Caco-2 (cell line): ENCODE results near the gene ZKSCAN8. TPM values are rescaled to one million over a fixed set of nuclear protein-coding genes. Genes with fewer than 3 reads are reported as not detected.
A peak's percentile ranks its signal among the peaks of the same experiment; 100 is the strongest.
"Not testable (repeated sequence)": the region's sequence is repeated elsewhere in the genome, so short reads cannot be mapped to it uniquely, and the experiment has no call there.

ENCODE experiments used
- Bru-seq: library from RNA; stranded (reverse); fragments of 400-500 nt; gene quantifications from one replicate; lab custom pipeline; 2021; lab: Mats Ljungman, UMichigan
- BruChase-seq, 2 experiments: library from RNA; stranded (reverse); fragments of 400-500 nt; gene quantifications; one replicate each; lab custom pipeline; 2021; lab: Mats Ljungman, UMichigan
- BruUV-seq: library from RNA; stranded (reverse); fragments of 400-500 nt; replicated peaks from 2 replicates; lab custom pipeline; 2021; lab: Mats Ljungman, UMichigan
- CTCF ChIA-PET: fragments of 300-600 bp; sonication (Branson Sonifier 250); formaldehyde crosslinking; loops from one replicate; lab custom pipeline; 2022; ENCODE audit warnings: antibody characterized with exemption; lab: Charles Lee
- POLR2A ChIA-PET: fragments of 300-600 bp; sonication (Branson Sonifier 250); formaldehyde crosslinking; loops from one replicate; lab custom pipeline; 2022; ENCODE audit warnings: antibody characterized with exemption; lab: Charles Lee
- DNase-seq, 2 experiments: peaks; one replicate each; pipeline versions ENCODE4 v3.0.0 to v3.0.0-alpha.2; 2020 to 2022
- H3K27me3 ChIP-seq: replicated peaks from 2 replicates; pipeline ENCODE4 v1.6.0; 2011; ENCODE audit warnings: low read length; ENCODE audit not compliant: control insufficient read depth, insufficient read depth
- H3K36me3 ChIP-seq: 2 replicates; pipeline ENCODE4 v1.5.1; 2011; ENCODE audit warnings: low read length; ENCODE audit not compliant: control insufficient read depth, insufficient read depth
- H3K4me1 ChIP-seq: fragments of 250-450 bp; sonication (Bioruptor Pico); 2 replicates; pipeline ENCODE4 v1.5.1; 2020; ENCODE audit warnings: mild to moderate bottlenecking
- H3K4me3 ChIP-seq: 2 replicates; pipeline ENCODE4 v1.5.1; 2011; ENCODE audit warnings: low read depth, mild to moderate bottlenecking, control low read depth, low read length
- H3K9me3 ChIP-seq: fragments of 250-450 bp; sonication (Bioruptor Pico); 2 replicates; pipeline ENCODE4 v1.5.1; 2020; ENCODE audit warnings: mild to moderate bottlenecking, moderate library complexity
- H3K27ac Mint-ChIP-seq: one replicate; pipeline ENCODE4 v1.8.0; 2022; ENCODE audit warnings: mixed read lengths; ENCODE audit not compliant: unreplicated experiment
- H3K27me3 Mint-ChIP-seq: one replicate; pipeline ENCODE4 v1.8.0; 2022; ENCODE audit warnings: mixed read lengths; ENCODE audit not compliant: insufficient read depth, unreplicated experiment
- H3K36me3 Mint-ChIP-seq: one replicate; pipeline ENCODE4 v1.8.0; 2022; ENCODE audit warnings: mild to moderate bottlenecking, mixed read lengths; ENCODE audit not compliant: insufficient read depth, unreplicated experiment
- H3K4me1 Mint-ChIP-seq: one replicate; pipeline ENCODE4 v1.8.0; 2022; ENCODE audit warnings: low read depth, mixed read lengths; ENCODE audit not compliant: unreplicated experiment
- H3K4me3 Mint-ChIP-seq: one replicate; pipeline ENCODE4 v1.8.0; 2022; ENCODE audit warnings: mild to moderate bottlenecking, moderate library complexity, mixed read lengths; ENCODE audit not compliant: unreplicated experiment
- H3K9me3 Mint-ChIP-seq: one replicate; pipeline ENCODE4 v1.8.0; 2022; ENCODE audit warnings: mixed read lengths; ENCODE audit not compliant: unreplicated experiment
- intact Hi-C: fragments of 100-400 bp; cut with micrococcal nuclease; formaldehyde crosslinking; loops from one replicate; pipeline ENCODE4 v1.10.0; 2022; ENCODE audit not compliant: unreplicated experiment
- long read RNA-seq: library from polyadenylated mRNA; stranded (forward); transcript quantifications from one replicate; pipeline ENCODE4 v2.0.0, GENCODE V29; 2022
- total RNA-seq: library from RNA; stranded (reverse); gene quantifications from 2 replicates; pipeline ENCODE4 v1.2.3, GENCODE V29; 2022
- TF ChIP-seq, protein P1 (sequence below), 2 experiments: fragments of 200-600 bp in 1 of 2; IDR thresholded peaks; 1 replicate in 1 of 2; 2 replicates in 1 of 2; pipeline versions ENCODE4 v1.5.1 to v1.8.0; 2011 to 2022; ENCODE audit warnings: antibody characterized with exemption in 1 of 2, control low read depth in 1 of 2, inconsistent platforms in 1 of 2, low read depth in 1 of 2, low read length in 1 of 2, mild to moderate bottlenecking in 1 of 2, moderate library complexity in 1 of 2; ENCODE audit not compliant: insufficient read depth in 1 of 2, severe bottlenecking in 1 of 2, unreplicated experiment in 1 of 2

ZKSCAN8 gene
- total RNA-seq (15.6 and 17.0 TPM in 2 replicates), Bru-seq, nascent RNA (percentile 89 among the genes with signal in this experiment), BruChase-seq, experiment 1, labeled RNA remaining after a 2-hour chase (percentile 95 among the genes with signal in this experiment), BruChase-seq, experiment 2, labeled RNA remaining after a 6-hour chase (percentile 72 among the genes with signal in this experiment)
- long read RNA-seq = 0 reads

- BruUV-seq = TSS peak; percentile 52
- ChIA-PET POLR2A (interaction anchor here (0.5 to 1.2 kb wide), 6 partner anchors 17 to 645 kb away, joined by 3 to 6 read pairs (median 4); partner anchors contain the start of genes ZNF165, ZSCAN16 and ZSCAN26), CTCF (interaction anchor here (0.8 to 1.5 kb wide), 4 partner anchors 71 to 241 kb away, joined by 3 to 8 read pairs (median 4); no protein-coding TSS in a partner anchor)
These were observed at the start of gene ZKSCAN8 for GRCh38 chr6:28141500-28142329. Gene ZKSCAN8, plus strand, starts transcription at chr6:28141883. Its CDS starts 6,525 bp downstream, at chr6:28148408.

GRCh38 chr6:28102222-28102621 lies 39.5 kb upstream of the ZKSCAN8 start:
- CTCF ChIA-PET, H3K4me1 Mint-ChIP-seq, H3K4me1 ChIP-seq, H3K36me3 ChIP-seq, BruUV-seq, H3K4me3 Mint-ChIP-seq, H3K9me3 Mint-ChIP-seq, H3K4me3 ChIP-seq, H3K27me3 ChIP-seq, H3K27ac Mint-ChIP-seq, H3K9me3 ChIP-seq, POLR2A ChIA-PET, DNase-seq, H3K36me3 Mint-ChIP-seq, H3K27me3 Mint-ChIP-seq: not testable (repeated sequence)
- intact Hi-C loops = loop anchor here (10.0 kb wide), 1 partner anchor 197 kb away; no protein-coding TSS in a partner anchor

More at GRCh38 chr6:28141500-28142329, at the start of gene ZKSCAN8:
- Mint-ChIP-seq H3K36me3 (peaks cover 18% of the 10 kb centered on the region), H3K4me3 (peak within 1 kb of the TSS; percentile 88), H3K4me1 (peaks cover 6% of the 10 kb centered on the region), H3K27ac (peak within 1 kb of the TSS; percentile 68), H3K9me3 (no peaks in the 10 kb centered on the region), H3K27me3 (no peaks in the 10 kb centered on the region)
- H3K27me3 ChIP-seq = no peaks in the 10 kb centered on the region
- peaks cover 9% of the 10 kb centered on the region; the same call in 1 of the 2 replicates for H3K4me1 ChIP-seq
- H3K36me3 ChIP-seq = no peaks in the 10 kb centered on the region
- TF ChIP-seq, protein P1, sequence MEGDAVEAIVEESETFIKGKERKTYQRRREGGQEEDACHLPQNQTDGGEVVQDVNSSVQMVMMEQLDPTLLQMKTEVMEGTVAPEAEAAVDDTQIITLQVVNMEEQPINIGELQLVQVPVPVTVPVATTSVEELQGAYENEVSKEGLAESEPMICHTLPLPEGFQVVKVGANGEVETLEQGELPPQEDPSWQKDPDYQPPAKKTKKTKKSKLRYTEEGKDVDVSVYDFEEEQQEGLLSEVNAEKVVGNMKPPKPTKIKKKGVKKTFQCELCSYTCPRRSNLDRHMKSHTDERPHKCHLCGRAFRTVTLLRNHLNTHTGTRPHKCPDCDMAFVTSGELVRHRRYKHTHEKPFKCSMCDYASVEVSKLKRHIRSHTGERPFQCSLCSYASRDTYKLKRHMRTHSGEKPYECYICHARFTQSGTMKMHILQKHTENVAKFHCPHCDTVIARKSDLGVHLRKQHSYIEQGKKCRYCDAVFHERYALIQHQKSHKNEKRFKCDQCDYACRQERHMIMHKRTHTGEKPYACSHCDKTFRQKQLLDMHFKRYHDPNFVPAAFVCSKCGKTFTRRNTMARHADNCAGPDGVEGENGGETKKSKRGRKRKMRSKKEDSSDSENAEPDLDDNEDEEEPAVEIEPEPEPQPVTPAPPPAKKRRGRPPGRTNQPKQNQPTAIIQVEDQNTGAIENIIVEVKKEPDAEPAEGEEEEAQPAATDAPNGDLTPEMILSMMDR (IDR thresholded peaks at IDR 0.05; ENCODE audit: insufficient read depth in 1 of 2, low read depth in 1 of 2, low read length in 1 of 2, severe bottlenecking in 1 of 2, unreplicated experiment in 1 of 2) = no peak
- intact Hi-C loops = loop anchor here (1.0 to 2.0 kb wide), 2 partner anchors 17 to 71 kb away; partner anchors contain the start of gene ZSCAN16
- H3K4me3 ChIP-seq = peak within 1 kb of the TSS; percentile 72
- peak; percentile 87 to 92 for DNase-seq
- no peaks in the 10 kb centered on the region for H3K9me3 ChIP-seq

DNA sequence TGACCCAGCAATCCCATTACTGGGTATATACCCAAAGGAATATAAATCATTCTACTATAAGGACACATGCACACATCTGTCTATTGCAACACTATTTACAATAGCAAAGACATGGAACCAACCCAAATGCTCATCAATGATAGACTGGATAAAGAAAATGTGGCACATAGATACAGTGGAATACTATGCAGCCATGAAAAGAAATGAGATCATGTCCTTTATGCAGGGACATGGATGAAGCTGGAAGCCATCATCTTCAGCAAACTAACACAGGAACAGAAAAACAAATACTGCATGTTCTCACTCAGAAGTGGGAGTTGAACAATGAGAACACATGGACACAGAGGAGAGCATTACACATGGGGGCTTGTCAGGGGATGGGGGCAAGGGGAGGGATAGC lies 39.0 kb upstream of the ZKSCAN8 start:
- H3K9me3 ChIP-seq, H3K27me3 Mint-ChIP-seq, POLR2A ChIA-PET, BruUV-seq, DNase-seq, H3K9me3 Mint-ChIP-seq, H3K4me1 Mint-ChIP-seq, H3K36me3 Mint-ChIP-seq, CTCF ChIA-PET, H3K4me1 ChIP-seq, H3K4me3 Mint-ChIP-seq, H3K36me3 ChIP-seq, H3K27ac Mint-ChIP-seq, H3K27me3 ChIP-seq, H3K4me3 ChIP-seq: not testable (repeated sequence)
- intact Hi-C loops = loop anchor here (10.0 kb wide), 1 partner anchor 198 kb away; no protein-coding TSS in a partner anchor
